ENCODE data around the gene INTS3. TPM values are rescaled to one million over a fixed set of nuclear protein-coding genes. Genes with fewer than 3 reads are reported as not detected.

INTS3 gene
- total and polyA plus RNA-seq, 10 of the 15 experiments (the other 5 are each of a cell fraction or from before 2014, with no cell fraction given), result 12.6 to 87.4 (median 30.8) TPM

- no peaks in the 10 kb centered on the region; the same call in none of the 2 replicates for H3K79me2 ChIP-seq (ENCODE audit: control insufficient read depth, insufficient read depth, low read length)
- H3K36me3 ChIP-seq (ENCODE audit: control insufficient read depth in 2 of 2, insufficient read depth in 2 of 2, low read length in 1 of 2), result peaks cover 11 to 42% of the 10 kb centered on the region in 2 experiments
- H3K9ac ChIP-seq (ENCODE audit: control insufficient read depth, insufficient read depth, low read length), result no peak overlapping the region
- H3K4me2 ChIP-seq (ENCODE audit: control insufficient read depth, insufficient read depth), result no peak overlapping the region
- no peak for TF ChIP-seq ATF2 (IDR thresholded peaks at IDR 0.05; ENCODE audit: low read length)
- TF ChIP-seq ASH2L (IDR thresholded peaks at IDR 0.05; ENCODE audit: borderline replicate concordance, low read depth), result no peak
- TF ChIP-seq ETV6 (conservative IDR thresholded peaks at IDR 0.05 in 1 of 2, IDR thresholded peaks at IDR 0.05 in 1 of 2; ENCODE audit: borderline replicate concordance in 1 of 2, low read depth in 1 of 2), result no peak
- TF ChIP-seq SUZ12 (IDR thresholded peaks at IDR 0.05; ENCODE audit: unreplicated experiment), result no peak
- DNase-seq (ENCODE audit: low read depth, low spot score) (no peak), ATAC-seq (no peak), FAIRE-seq (no peak)
- intact Hi-C loops (cut with micrococcal nuclease; ENCODE audit: unreplicated experiment), result loop anchor here (5.0 kb wide), 2 partner anchors 179 to 234 kb away; partner anchors contain the start of gene S100A2
- BruUV-seq (replicated peaks), result no TSS peak
- WGBS (ENCODE audit: insufficient coverage, insufficient replicate concordance, low lambda C conversion rate, missing lambda C conversion rate), result 89% methylated on average over 13 of the region's 13 CpGs
- ChIA-PET CTCF (interaction anchor here (0.7 to 6.2 kb wide), 5 partner anchors 14 to 175 kb away, joined by 3 to 63 read pairs (median 5); partner anchors contain the start of gene NPR1), POLR2A (interaction anchor here (0.6 to 6.0 kb wide), 2 partner anchors 15 to 168 kb away, joined by 4 to 184 read pairs; partner anchors contain the start of gene INTS3), RAD21 (ENCODE audit: unreplicated experiment) (interaction anchor here (0.7 to 6.6 kb wide), 2 partner anchors 15 to 65 kb away, joined by 4 to 139 read pairs; partner anchors contain the start of gene INTS3), SMC1A (ENCODE audit: uncharacterized antibody, unreplicated experiment) (interaction anchor here (0.7 to 6.1 kb wide), 6 partner anchors 15 to 232 kb away, joined by 3 to 144 read pairs (median 4); partner anchors contain the start of gene INTS3)
- no peak overlapping the region for H3K4me3 ChIP-seq
- in situ Hi-C loops (cut with MboI), result loop anchor here (5.0 kb wide), 1 partner anchor 69 kb away; the partner anchor contains the start of gene NPR1
- H3K27ac ChIP-seq (ENCODE audit: control insufficient read depth, insufficient read depth), result no peak overlapping the region
- H3K9me3 ChIP-seq (replicated peaks; ENCODE audit: control insufficient read depth, insufficient read depth, low read length), result no peaks in the 10 kb centered on the region
- H2AFZ ChIP-seq (ENCODE audit: control insufficient read depth, low read depth, low read length), result no peak overlapping the region
- no peaks in the 10 kb centered on the region for H4K20me1 ChIP-seq (ENCODE audit: control insufficient read depth, insufficient read depth)
- peaks cover 30% of the 10 kb centered on the region for H3K4me1 ChIP-seq (ENCODE audit: control insufficient read depth, insufficient read depth, low read length)
- no peaks in the 10 kb centered on the region for H3K27me3 ChIP-seq (replicated peaks in 1 of 2; ENCODE audit: control insufficient read depth in 2 of 2, insufficient read depth in 2 of 2, low read length in 1 of 2)
These were observed 18.3 kb downstream of the INTS3 start for GRCh38 chr1:153746174-153746573.

Measured in GM12878 (cell line).